A673 (cell line): ENCODE measurements around the gene AGBL3. TPM values are rescaled to one million over a fixed set of nuclear protein-coding genes. Genes with fewer than 3 reads are reported as not detected.

Experiments
- BruUV-seq: library from RNA; stranded (reverse); fragments of 400-500 nt; replicated peaks from 2 replicates; lab custom pipeline; 2021; lab: Mats Ljungman, UMichigan
- CTCF ChIA-PET: fragments of 300-600 bp; sonication (Branson Sonifier 250); formaldehyde crosslinking; loops from one replicate; lab custom pipeline; 2022; ENCODE audit warnings: antibody characterized with exemption; lab: Charles Lee
- POLR2A ChIA-PET: fragments of 300-600 bp; sonication (Branson Sonifier 250); formaldehyde crosslinking; loops from one replicate; lab custom pipeline; 2022; ENCODE audit warnings: antibody characterized with exemption; ENCODE audit not compliant: low non-redundant PET; lab: Charles Lee
- DNase-seq: peaks from one replicate; pipeline ENCODE4 v3.0.0-alpha.2; 2015; ENCODE audit warnings: low spot score
- H3K27ac ChIP-seq: fragments of 200-600 bp; sonication (generic); 2 replicates; pipeline ENCODE4 v1.5.1; 2016; ENCODE audit warnings: mixed run types, low read depth, mild to moderate bottlenecking, mixed read lengths, antibody characterized with exemption, low read length; ENCODE audit not compliant: poor library complexity, severe bottlenecking
- H3K27me3 ChIP-seq: fragments of 200-600 bp; sonication (generic); replicated peaks from 2 replicates; pipeline ENCODE4 v1.6.1; 2017; ENCODE audit warnings: mixed run types, low read depth, mild to moderate bottlenecking, mixed read lengths, antibody characterized with exemption, low read length; ENCODE audit not compliant: insufficient read depth, poor library complexity
- H3K36me3 ChIP-seq: fragments of 200-600 bp; sonication (generic); 2 replicates; pipeline ENCODE4 v1.6.1; 2016; ENCODE audit warnings: mixed run types, mild to moderate bottlenecking, mixed read lengths, antibody characterized with exemption, low read length; ENCODE audit not compliant: insufficient read depth, poor library complexity, severe bottlenecking
- H3K4me1 ChIP-seq: fragments of 200-600 bp; sonication (generic); 2 replicates; pipeline ENCODE4 v1.6.1; 2017; ENCODE audit warnings: mixed run types, mild to moderate bottlenecking, mixed read lengths, antibody characterized with exemption, low read length; ENCODE audit not compliant: insufficient read depth, poor library complexity, severe bottlenecking
- H3K4me3 ChIP-seq: fragments of 200-600 bp; sonication (generic); 2 replicates; pipeline ENCODE4 v1.5.1; 2016; ENCODE audit warnings: low read depth, mixed run types, mild to moderate bottlenecking, mixed read lengths, low read length; ENCODE audit not compliant: poor library complexity, severe bottlenecking
- H3K9me3 ChIP-seq: fragments of 200-600 bp; sonication (generic); 2 replicates; pipeline ENCODE4 v1.6.1; 2016; ENCODE audit warnings: mixed run types, low read depth, mild to moderate bottlenecking, mixed read lengths, antibody characterized with exemption, low read length; ENCODE audit not compliant: poor library complexity, severe bottlenecking
- CTCF ChIP-seq: fragments of 300-800, 200-600 bp; sonication (generic); conservative IDR thresholded peaks from 2 replicates; pipeline ENCODE4 v1.5.1; 2017; ENCODE audit warnings: low read depth, mild to moderate bottlenecking, antibody characterized with exemption, low read length, moderate library complexity, mixed read lengths
- EZH2 ChIP-seq: fragments of 200-600 bp; sonication (generic); IDR thresholded peaks from 2 replicates; pipeline ENCODE4 v1.6.1; 2017; ENCODE audit warnings: borderline replicate concordance, low read depth, mild to moderate bottlenecking, mixed read lengths, antibody characterized with exemption, low read length; ENCODE audit not compliant: poor library complexity, severe bottlenecking
- intact Hi-C: fragments of 100-400 bp; cut with micrococcal nuclease; formaldehyde crosslinking; loops from one replicate; pipeline ENCODE4 v1.10.0; 2022; ENCODE audit not compliant: unreplicated experiment
- total RNA-seq: library from RNA; stranded (reverse); gene quantifications from 2 replicates; pipeline ENCODE4 v1.2.3, GENCODE V29; 2021

Gene AGBL3
- total RNA-seq, 1 experiment from 2014 or later, result 2.9 TPM

- Histone ChIP-seq H3K36me3 (no peaks in the 10 kb centered on the region), H3K27ac (no peak overlapping the region), H3K27me3 (no peaks in the 10 kb centered on the region), H3K4me1 (no peaks in the 10 kb centered on the region), H3K4me3 (no peak overlapping the region), H3K9me3 (no peaks in the 10 kb centered on the region)
- no peak for DNase-seq
- CTCF ChIA-PET, result no interaction called here
- TF ChIP-seq EZH2 (no peak), CTCF (no peak)
- POLR2A ChIA-PET, result no interaction called here
- intact Hi-C loops, result no loop called here
- BruUV-seq, result no TSS peak
These were observed 123.3 kb downstream of the AGBL3 start for GRCh38 chr7:135109562-135109961.

- ChIA-PET POLR2A (no interaction called here), CTCF (no interaction called here)
- BruUV-seq, result no TSS peak
- Histone ChIP-seq H3K4me1 (no peaks in the 10 kb centered on the region), H3K9me3 (no peaks in the 10 kb centered on the region), H3K27me3 (no peaks in the 10 kb centered on the region), H3K4me3 (no peak overlapping the region), H3K27ac (no peak overlapping the region), H3K36me3 (no peaks in the 10 kb centered on the region)
- intact Hi-C loops, result loop anchor here (10.0 kb wide), 1 partner anchor 65 kb away; the partner anchor contains the start of gene CYREN
- DNase-seq, result no peak
- TF ChIP-seq EZH2, result no peak
- TF ChIP-seq CTCF, result no peak
These were observed 123.7 kb downstream of the AGBL3 start for GRCh38 chr7:135109976-135110375.

- no peak for TF ChIP-seq EZH2
- no peak for TF ChIP-seq CTCF
- Histone ChIP-seq H3K27ac (no peak overlapping the region), H3K4me3 (no peak overlapping the region), H3K36me3 (no peaks in the 10 kb centered on the region), H3K4me1 (no peaks in the 10 kb centered on the region), H3K27me3 (no peaks in the 10 kb centered on the region), H3K9me3 (no peaks in the 10 kb centered on the region)
- DNase-seq, result no peak
- no TSS peak for BruUV-seq
- ChIA-PET POLR2A (no interaction called here), CTCF (no interaction called here)
- intact Hi-C loops, result loop anchor here (10.0 kb wide), 1 partner anchor 63 kb away; the partner anchor contains the start of gene CYREN
These were observed 125.1 kb downstream of the AGBL3 start for GRCh38 chr7:135111379-135111778.
